NCI-H748 treated with DMSO at 0.1 percent for 48 hours (cell line): Measurements from ENCODE around the gene SORCS3.
A peak's percentile ranks its signal among the peaks of the same experiment; 100 is the strongest.

Experiments used
- DNase-seq: peaks from one replicate; lab custom pipeline; 2025; lab: John Stamatoyannopoulos, UW

The SORCS3 gene

DNA sequence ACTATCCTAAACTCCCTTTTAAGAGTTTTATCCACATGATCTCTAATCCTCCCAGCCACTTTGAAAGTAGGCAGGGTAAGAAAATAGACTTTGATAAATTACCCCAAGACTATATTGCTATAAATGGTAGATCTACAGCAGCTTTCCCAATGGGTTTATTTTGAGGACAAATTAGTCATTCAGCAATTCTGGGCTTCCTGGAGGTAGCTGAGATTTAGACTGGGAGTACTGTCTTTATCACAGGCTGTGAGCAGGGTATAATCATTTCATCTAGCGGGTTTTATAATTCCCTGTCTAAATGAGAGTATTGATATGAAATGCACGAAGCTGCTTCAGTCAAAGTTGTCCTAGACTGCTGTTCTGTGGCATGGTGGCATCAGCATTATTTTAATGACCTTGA, 279.4 kb downstream of the SORCS3 start:
- no peak for DNase-seq

DNA sequence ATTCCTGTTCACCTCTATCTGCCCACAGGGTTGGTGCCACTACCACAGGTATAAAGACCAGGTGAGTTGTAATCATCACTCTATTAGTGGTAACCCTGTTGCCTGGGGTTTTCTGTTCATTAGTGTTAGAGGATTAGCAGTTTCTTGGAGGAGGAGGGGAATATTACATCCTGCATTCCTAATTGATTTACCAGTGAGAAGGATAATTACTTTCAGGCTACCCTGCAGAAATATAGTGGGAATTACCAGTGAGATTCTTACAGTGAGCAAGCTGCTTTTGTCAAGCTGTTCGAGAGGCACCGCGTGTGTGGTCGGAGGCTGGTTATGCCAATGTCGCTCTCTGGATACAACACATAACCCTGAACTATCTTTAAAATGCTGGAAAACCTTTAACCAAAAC, 280.7 kb downstream of the SORCS3 start:
- no peak for DNase-seq

DNA sequence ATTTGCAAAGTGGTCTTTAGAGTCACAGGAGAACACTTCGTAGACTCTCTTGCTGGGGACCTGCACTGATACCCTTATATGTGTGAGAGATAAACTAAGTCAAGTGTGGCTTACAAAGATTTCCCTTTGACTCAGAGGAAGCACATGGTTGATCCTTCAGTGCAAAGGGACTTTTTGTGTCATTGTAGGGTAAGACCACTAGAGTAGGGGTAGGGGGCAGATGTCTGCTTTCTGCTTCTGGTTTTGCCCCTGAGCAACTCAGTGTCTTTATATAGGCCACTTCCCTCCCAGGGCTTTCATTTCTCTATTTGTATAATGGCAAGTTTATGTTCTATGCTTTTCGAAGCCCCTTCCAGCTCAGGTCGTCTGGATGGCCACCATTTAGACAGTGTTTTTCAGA, 281.7 kb downstream of the SORCS3 start:
- no peak for DNase-seq

DNA sequence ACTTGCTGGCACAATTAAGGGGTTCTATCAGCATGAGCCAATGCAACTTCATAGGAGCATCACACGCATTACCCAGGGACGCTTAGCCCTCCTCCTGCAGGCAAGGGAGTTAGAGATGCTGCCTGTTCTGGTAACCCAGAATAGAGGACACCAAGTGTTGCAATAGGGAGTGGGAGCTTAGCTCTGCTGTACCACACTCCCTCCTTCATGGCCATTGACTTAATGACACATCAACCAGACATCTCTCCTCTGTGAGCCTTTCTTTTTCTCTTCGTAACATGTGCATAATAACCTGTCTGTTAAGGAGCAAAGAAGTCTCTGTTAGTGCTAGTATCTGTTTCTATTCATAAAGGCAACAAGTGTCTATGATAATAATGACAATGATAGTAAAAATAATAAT, 282.4 kb downstream of the SORCS3 start:
- DNase-seq: no peak

DNA sequence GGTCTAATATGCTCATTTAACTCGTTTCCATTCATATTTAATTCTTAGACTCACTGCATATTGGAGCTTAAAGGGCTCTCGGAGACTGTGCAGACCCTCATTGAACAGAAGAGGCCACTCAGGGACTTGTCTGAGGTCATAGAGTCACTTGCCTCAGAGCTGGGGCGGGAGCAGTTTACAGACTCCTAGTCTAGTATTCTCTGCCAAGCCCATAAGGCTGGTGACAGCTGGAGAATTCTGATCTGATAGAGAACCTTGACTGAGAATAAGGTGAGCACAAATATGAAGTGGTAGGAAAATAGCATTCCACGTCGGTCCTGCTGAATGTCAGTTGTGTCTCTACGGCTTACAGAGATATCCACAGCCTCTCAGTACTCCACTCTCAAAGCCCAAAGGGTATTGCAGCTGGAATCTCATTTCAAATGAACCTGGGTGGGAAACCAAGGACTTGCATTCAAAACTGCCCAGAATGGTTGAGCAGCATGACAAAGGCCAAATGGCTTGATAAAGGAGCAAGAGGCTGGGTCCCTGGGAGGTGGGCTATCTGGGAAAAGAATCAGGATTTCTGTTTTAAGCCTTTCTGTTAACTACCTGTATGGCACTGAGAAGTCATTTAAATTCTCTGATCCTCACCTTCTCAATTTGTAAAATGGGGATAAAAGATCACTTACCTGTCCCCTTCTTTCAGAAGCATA, 283.2 kb downstream of the SORCS3 start:
- no peak for DNase-seq

DNA sequence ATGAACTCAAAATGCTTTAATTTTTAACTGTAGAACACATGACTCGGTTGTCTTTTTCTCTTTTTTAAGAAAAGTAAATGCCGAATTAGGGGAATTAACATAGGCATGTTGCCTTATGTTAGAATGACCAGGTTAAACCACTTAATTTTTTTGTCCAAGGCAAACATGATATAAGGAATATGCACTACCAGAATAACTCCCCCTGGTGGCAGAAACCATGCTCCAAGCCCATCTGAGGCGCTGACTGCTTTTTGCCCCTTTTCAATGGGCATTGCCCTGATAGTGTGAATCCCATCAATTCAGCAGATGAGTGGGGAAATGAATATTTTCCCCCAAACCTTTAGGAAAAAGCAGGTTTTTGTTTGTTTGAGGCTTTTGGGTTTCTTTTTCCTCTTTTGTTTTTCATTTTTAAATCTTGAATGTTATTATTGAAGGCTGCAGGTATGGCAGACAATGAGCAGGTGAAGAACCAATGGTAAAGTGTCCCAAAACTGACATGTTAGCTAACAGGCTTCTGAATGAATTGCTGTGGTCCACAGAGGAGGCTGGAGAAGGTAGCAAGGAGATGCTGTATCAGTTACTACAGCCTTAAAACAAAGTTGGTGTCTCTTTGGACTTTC, 284.3 kb downstream of the SORCS3 start:
- DNase-seq: peak; percentile 58

DNA sequence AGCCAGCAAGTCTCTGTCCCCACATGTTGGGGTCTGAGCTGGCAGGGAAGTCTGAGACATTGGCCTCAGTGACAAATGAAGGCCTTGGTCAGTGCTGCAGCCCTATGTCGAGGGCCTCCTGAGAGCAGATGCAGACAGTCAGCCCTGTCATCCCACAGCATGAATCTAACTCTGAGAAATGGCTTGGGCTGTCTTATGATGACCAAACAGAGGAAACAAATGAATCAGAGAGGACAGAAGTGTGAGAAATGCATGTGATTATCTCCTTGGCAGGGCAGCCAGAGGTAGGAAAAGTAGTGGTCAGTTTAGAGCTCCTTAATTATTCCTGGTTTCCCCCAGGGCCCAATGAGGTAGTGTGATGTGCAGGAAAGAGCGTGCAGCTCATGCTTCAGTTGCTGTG, 287.6 kb downstream of the SORCS3 start:
- no peak for DNase-seq

DNA sequence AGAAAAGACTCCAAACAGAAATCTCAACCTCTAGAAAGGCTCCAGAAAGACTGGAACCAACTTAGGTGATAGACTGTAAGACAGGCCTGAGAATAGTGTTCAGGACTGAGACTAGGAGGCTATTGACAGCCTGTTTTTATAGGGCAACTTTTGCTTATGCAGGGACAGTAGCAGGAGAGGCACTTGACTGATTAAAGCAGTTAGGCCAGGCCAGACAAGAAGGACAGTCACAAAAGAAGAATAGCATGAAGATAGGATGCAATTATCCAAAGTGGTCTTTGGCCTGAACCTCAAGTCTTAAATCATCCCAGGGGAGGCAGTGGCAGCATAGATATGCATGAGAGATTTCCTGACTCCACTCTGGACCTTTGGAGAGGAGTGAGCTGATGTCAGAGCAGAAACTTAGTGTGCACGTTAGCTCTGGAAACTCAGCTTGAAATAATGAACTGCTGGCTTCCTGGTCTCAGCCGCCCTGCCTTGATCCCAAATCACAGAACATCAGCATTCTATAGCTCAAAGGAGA, 290.6 kb downstream of the SORCS3 start:
- no peak for DNase-seq

DNA sequence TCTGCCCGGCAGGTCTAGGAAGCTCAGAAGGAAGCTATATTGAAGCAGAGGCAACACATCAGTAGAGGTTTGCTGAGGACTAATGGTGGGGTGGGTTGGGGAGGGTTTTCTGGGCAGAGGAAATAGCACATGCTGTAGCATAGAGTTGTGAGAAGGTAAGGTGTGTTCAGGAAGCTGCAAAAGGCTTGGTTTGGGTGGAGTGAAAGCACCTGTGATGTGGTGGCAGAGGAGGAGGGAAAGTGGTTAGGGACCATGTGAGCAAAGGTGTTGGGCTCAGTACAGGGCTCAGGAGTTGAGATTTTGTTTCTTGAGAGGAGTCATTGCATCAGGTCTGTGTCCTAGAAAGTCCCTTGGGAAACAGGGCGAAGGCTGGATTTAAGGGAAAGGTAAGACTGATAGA, 294.6 kb downstream of the SORCS3 start:
- no peak for DNase-seq

DNA sequence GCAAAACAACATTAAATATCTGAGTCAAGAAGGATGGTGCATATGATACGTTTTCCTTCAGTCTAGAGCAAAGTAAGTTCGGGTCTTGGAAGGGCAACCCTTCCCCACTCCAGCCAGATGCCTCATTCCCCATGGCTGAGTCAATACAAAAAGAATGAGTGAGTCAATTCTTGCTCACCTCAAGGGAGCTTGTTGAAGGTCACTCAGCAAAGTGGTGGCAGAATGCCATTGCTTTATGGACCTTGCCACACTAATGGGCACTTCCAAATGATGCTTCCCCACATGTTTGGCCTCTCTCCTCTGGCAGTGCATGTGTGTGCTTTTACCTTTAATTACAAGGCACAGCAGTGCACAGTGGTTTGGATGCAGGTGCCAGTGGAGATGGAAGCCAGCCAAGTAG, 296.5 kb downstream of the SORCS3 start:
- DNase-seq: peak; percentile 44

DNA sequence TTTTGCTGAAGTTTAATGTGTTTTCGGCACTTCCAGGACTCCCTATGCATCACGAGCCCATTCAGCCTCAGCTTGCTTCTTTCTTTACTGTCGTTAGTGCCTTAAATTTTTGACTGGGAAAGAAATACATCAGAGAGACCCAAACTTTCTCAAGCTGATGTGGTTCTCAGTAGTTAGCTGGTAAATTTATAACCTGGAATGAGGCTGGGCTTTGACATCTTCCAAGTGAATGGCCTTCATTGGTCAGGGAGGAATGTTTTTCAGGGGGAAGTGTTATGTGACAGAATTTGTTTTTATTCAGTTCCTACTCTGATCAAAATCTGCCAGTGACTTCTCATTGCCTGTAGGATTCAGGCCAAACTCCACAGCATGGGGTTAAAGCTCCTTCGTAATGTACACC, 296.9 kb downstream of the SORCS3 start:
- DNase-seq: no peak

DNA sequence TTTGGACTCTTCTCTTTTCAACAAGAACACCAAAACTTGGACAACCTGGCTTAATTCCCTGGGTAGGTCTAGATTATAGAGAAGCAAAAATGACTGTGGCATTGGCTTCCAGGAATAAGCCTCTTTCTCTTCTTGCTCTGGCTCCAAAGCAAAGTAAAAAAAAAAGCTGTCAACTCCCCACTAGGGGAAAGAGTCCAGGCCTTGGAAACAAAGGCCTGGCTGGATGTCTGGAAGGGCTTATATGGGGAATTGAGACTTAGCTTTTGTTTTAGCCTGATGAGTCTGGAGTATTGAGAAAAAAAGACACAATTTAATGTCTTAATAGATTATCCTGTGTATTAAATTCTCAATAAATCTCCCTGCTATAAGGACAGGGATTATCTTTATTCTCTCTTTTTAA, 300.6 kb downstream of the SORCS3 start:
- no peak for DNase-seq

DNA sequence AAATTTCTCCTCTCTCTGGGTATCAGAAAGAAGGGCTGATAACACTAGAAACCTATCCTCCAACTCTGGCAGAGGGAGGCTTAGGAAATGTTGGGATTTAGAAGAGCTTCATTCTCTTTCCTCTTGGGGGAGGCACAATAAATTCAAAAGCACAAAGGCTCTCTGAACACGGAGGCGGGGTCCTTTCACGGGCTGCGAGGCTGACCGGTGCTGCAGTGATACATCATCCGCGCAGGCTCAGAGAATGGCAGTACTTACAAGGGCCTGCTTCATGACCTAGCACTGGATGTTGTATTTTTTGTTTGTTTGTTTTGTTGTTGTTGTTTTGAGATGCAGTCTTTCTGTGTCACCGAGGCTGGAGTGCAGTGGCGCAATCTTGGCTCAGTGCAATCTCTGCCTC, 306.2 kb downstream of the SORCS3 start:
- DNase-seq: no peak

DNA sequence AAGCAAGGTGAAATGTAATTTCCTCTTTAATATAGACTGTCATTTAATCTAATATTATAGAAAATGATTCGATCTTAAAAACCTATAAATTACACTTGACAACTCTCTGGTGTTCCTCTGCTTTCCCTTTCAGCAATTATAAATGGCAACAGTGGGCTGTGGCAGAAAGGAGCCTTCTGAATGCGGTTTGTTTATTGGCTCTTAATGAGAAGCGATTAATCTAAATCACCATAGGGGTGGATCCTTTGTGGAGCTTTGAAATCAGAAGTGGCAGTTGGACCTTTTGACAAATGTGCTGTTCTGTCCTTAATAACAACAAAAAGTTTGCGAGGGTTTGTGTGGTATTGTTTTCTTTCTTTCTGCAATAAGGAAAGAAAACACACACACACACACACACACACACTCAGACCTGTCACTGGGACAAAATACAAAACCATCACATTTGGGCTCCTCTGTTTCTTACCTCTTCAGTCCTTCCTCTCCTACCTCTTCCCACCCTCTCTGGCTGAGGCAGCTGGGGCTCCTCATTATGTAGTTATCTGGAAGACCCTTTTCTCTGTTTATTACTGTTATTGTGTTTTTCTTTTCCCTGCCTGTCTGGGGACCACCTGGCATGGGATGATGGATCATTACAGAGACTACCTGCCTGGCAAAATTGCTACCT, 316.2 kb downstream of the SORCS3 start:
- DNase-seq: peak; percentile 72

DNA sequence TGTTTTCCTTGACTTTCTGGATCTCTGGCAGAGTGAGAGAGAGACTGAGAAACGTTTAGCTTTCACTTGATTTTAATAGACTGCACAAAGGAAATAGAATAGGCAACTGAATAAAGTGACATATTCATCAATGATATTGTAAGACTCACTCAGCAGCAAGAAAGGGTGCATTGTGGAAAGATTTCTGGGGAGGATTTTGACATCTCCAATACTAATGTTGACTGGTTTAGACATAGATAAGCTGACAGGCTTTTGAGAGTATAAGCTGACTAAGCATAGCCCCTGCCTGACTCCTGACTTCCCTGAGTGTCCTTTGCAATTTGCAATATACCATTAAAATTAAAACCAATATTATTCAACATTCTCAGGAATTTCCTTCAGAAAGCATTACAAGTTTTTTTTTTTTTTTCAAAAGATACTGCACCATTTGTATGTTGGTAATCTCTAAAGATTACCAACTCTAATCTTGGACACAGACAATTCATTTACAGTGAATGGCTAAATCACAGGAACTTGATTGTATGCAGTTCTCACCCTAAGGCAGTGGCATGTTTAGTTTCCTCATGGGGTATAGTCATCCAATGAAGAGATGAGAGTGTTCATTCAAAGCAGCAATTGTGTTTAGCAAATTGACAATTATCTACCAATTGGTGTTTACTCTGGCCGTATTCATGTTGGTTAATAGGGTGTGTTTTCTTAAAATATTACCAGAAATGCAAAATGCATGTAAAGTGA, 325.6 kb downstream of the SORCS3 start:
- peak; percentile 4 for DNase-seq

DNA sequence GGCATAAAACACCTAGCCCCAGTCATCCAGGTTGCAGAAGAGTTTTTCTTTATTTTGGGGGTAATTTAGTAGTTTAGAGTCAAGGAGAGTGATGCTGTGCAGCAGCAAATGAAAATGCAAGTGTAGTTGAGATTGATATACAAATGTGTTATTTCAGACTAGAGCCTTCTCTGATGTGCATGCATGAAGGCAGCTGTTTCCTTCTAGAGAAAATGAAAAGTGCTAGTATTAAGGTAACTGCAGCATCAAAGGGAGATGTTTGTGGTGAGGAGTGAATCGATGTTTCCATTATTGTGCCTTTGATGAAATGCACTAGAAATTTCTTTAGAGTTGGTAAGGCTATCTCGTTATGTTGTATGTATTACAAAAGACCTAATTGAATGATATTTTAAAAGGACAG, 339.3 kb downstream of the SORCS3 start:
- DNase-seq: no peak

DNA sequence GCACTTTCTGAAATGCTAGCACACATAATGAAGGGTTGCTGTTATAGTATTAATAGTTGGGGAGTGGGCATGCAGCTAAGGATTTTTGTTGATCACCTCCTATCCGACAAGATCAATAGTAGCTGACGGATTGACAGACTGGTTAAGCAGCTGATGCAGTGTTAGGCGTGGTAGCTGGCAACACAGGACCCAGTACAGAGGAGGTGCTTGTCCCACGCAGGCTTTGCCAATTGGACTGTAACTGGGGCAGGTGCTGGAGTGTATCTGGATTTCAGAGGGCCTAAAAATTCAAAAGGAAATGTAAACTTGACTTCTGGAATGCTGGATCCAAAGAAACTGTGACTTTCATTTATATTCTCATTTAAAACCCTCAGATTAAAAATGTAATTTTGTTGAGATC, 340.9 kb downstream of the SORCS3 start:
- no peak for DNase-seq

DNA sequence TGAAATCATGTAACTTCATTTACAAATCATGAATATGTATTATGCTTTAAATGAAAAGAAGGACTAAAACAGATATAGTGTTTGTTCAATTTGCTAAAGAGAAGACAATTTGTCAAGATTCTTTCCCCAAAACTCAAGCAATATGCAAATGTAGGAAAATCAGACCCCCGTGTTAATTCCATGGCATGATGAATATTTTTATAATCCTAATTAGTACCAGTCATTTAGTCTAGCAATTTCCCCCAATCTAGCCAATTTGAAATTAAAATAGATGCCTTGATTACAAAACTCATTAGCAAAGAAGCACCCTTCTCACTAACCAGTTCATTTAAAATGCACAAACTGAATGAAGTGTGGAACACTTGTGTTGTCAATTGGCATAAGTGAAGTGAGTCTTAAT, 347.6 kb downstream of the SORCS3 start:
- no peak for DNase-seq

DNA sequence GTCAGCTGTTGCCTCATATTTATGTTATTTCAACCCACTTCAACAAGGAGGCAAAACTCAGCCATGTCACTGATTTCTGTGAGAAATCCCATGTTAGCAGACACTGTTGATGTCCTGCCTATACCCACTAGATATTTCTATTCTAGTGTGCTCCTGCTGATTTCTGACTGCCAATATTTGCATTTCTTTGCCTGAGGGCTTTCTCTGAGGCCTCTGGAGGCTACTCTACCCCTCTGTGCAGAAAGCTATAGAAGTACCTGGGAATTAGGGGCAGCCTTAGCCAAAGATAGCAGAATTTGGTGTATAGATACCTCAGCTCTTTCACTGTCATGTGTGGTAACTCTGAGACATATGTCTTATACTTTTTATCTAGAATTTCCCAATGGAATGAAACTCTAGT, 348.8 kb downstream of the SORCS3 start:
- DNase-seq: no peak

DNA sequence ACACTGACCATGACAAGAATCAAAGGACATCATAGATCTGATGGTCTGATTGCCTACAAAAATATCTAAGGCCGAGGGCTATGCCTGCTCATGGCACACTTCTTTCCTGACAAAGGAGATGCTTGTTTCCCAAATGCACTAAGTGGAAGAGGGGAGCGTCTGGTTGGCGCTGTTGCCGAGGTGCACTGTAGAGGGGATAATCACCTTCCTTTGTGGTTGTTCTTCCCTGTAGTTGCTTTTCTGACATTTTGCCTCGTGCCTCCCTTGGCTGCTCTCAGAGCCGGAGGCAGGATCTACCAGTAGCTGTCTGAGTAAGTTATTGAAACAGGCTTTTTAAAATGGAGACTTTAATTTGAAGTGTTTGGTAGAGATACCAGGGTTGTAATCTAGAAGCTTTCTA, 352.0 kb downstream of the SORCS3 start:
- no peak for DNase-seq

DNA sequence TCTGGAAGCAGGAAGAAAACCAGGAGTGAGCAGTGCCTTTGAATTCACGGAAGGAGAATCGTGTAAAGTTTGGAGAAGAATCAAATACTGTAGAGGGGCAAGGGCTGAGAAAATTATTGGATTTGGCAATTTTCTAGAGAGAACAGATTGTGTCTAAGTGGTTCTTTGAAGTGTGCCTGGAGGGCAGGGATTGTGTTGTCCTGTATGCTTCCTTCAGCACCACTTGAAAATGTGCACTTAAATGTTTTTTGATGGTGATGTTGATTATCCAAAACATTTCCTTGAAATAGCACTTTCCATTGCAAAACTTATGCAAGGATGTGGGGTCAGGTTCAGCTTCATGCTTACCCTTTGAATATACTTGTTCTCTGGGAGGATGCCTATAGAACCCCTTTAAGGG, 360.2 kb downstream of the SORCS3 start:
- DNase-seq: no peak

DNA sequence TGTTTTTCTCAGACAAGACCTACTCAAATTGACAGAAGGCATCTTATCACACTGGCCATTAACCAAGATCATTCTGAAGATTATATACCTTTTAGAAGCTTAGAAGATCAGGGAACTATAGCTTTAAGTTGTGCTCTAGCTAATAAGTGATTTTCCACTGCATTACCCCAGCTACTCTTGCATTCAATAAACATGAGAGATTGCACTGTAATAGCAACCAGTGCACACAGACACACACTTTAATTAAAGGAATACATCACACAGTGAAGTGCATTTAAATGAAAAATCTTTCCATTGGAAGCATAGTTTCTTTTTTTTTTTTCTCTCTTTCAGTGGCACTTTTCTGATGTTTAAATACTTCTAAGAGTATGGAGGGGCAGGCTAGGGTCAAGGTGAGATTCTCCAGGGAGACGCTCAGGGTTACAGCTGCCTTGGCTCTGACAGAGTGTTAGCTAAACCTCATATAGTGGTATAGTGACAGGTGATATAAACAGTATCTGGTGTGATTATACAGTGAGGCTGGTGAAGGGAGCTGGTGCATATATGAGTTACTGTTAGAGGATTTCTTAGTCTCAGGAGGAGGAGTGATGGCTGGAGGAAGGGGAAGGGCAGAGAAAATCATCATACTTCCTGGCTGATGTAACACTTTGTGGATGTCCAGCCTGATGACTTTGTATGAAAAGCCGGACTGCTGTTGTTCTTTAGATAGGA, 369.5 kb downstream of the SORCS3 start:
- DNase-seq: no peak
